ENCODE measurements around the gene FRZB. TPM values are rescaled to one million over a fixed set of nuclear protein-coding genes. Genes with fewer than 3 reads are reported as not detected.
"Not testable (repeated sequence)": the region's sequence is repeated elsewhere in the genome, so short reads cannot be mapped to it uniquely, and the experiment has no call there.

FRZB gene
- total RNA-seq, 2 experiments from 2014 or later, result not detected

- Mint-ChIP-seq H3K4me3 (no peak overlapping the region), H3K9me3 (no peaks in the 10 kb centered on the region), H3K36me3 (ENCODE audit: low read depth) (no peaks in the 10 kb centered on the region), H3K27ac (no peak overlapping the region), H3K27me3 (ENCODE audit: low read depth) (peaks cover 4% of the 10 kb centered on the region), H3K4me1 (ENCODE audit: low read depth) (no peaks in the 10 kb centered on the region)
- CTCF ChIA-PET, result no interaction called here
- intact Hi-C loops (cut with micrococcal nuclease), result no loop called here
- no peak for DNase-seq
Observed at GRCh38 chr2:182885771-182886170, 19.3 kb upstream of the FRZB start.

- Mint-ChIP-seq H3K36me3 (ENCODE audit: low read depth) (no peaks in the 10 kb centered on the region), H3K4me3 (no peak overlapping the region), H3K27ac (no peak overlapping the region), H3K27me3 (ENCODE audit: low read depth) (peaks cover 3% of the 10 kb centered on the region), H3K4me1 (ENCODE audit: low read depth) (no peaks in the 10 kb centered on the region), H3K9me3 (peaks cover 12% of the 10 kb centered on the region)
- no peak for DNase-seq
- intact Hi-C loops (cut with micrococcal nuclease), result no loop called here
- CTCF ChIA-PET, result interaction anchor here (1.1 kb wide), 1 partner anchor 96 kb away, joined by 3 read pairs; no protein-coding TSS in a partner anchor
Observed at GRCh38 chr2:182883451-182883850, 17.0 kb upstream of the FRZB start.

GRCh38 chr2:182880100-182880499, 13.7 kb upstream of the FRZB start:
- intact Hi-C loops (cut with micrococcal nuclease); H3K27me3 Mint-ChIP-seq (ENCODE audit: low read depth); DNase-seq; H3K4me1 Mint-ChIP-seq (ENCODE audit: low read depth); H3K4me3 Mint-ChIP-seq; CTCF ChIA-PET; H3K27ac Mint-ChIP-seq; H3K36me3 Mint-ChIP-seq (ENCODE audit: low read depth): not testable (repeated sequence)
- H3K9me3 Mint-ChIP-seq, result peaks cover 19% of the 10 kb centered on the region

GRCh38 chr2:182876653-182877052, 10.2 kb upstream of the FRZB start:
- DNase-seq; H3K4me3 Mint-ChIP-seq; H3K27me3 Mint-ChIP-seq (ENCODE audit: low read depth); intact Hi-C loops (cut with micrococcal nuclease); H3K4me1 Mint-ChIP-seq (ENCODE audit: low read depth); CTCF ChIA-PET; H3K27ac Mint-ChIP-seq; H3K36me3 Mint-ChIP-seq (ENCODE audit: low read depth): not testable (repeated sequence)
- peaks cover 24% of the 10 kb centered on the region for H3K9me3 Mint-ChIP-seq

DNA sequence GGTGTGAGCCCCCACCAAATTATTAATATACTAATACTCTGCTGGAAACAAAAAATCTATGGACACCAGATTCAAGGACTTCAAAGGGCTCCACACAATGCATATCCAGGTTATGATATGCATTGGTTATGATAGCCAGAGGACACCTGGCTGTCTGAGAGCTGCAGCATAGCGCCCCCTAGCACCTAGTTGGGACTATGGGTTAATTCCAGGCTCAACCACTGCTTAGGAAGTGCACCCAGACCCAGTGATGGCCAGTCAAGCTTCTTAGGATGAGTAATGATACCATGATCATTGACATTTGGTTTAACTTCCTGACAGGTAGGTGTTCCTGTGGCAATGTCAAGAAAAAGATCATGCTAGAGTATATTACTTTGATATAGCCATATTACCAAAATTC, 3.8 kb upstream of the FRZB start:
- CTCF ChIA-PET, result interaction anchor here (0.6 kb wide), 1 partner anchor 25 kb away, joined by 3 read pairs; no protein-coding TSS in a partner anchor
- Mint-ChIP-seq H3K36me3 (ENCODE audit: low read depth) (no peaks in the 10 kb centered on the region), H3K9me3 (peaks cover 5% of the 10 kb centered on the region), H3K4me1 (ENCODE audit: low read depth) (peaks cover 18% of the 10 kb centered on the region), H3K27ac (no peak overlapping the region), H3K27me3 (ENCODE audit: low read depth) (peaks cover 53% of the 10 kb centered on the region), H3K4me3 (no peak overlapping the region)
- peak; percentile 41 for DNase-seq
- intact Hi-C loops (cut with micrococcal nuclease), result no loop called here

GRCh38 chr2:182868054-182868796, 1.8 kb upstream of the FRZB start:
- intact Hi-C loops (cut with micrococcal nuclease), result loop anchor here (5.0 kb wide), 1 partner anchor 201 kb away; no protein-coding TSS in a partner anchor
- DNase-seq, result no peak
- no peaks in the 10 kb centered on the region for H3K9me3 Mint-ChIP-seq
- CTCF ChIA-PET, result no interaction called here
- H3K27me3 Mint-ChIP-seq (ENCODE audit: low read depth), result peaks cover 68% of the 10 kb centered on the region
- H3K27ac Mint-ChIP-seq, result no peak overlapping the region
- H3K4me3 Mint-ChIP-seq, result no peak overlapping the region
- H3K36me3 Mint-ChIP-seq (ENCODE audit: low read depth), result no peaks in the 10 kb centered on the region
- peaks cover 18% of the 10 kb centered on the region for H3K4me1 Mint-ChIP-seq (ENCODE audit: low read depth)

DNA sequence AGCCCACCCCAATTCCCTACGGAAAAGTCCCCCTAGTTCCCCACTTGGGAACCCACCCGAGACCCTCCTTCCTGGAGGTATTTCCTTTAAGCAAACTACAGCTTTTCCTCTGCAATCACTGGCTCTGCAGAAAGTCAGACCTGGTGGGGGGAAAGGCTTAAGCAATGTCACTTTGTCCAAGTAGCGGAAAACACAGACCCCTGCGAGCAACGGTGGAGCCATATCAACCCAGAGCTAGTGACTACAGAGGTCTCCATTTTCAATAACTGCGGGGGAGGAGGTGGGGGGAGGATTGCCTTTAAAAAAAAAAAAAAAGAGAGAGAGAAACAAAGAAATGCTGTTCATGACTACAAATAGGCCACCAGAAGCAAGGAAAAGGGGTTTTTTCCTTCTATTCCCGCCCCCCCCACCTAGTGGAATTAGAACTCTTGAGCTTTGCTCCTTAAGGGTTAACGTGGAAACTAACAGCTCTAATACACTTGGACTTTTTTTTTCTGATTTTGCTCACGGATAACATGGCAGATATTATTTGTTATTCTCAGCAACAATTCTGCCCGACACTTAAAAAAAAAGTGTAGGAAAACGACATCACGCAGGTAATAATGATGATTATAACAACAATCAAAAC, 1.1 kb upstream of the FRZB start:
- intact Hi-C loops (cut with micrococcal nuclease), result loop anchor here (5.0 kb wide), 1 partner anchor 200 kb away; no protein-coding TSS in a partner anchor
- peaks cover 69% of the 10 kb centered on the region for H3K27me3 Mint-ChIP-seq (ENCODE audit: low read depth)
- H3K9me3 Mint-ChIP-seq, result no peaks in the 10 kb centered on the region
- H3K36me3 Mint-ChIP-seq (ENCODE audit: low read depth), result no peaks in the 10 kb centered on the region
- H3K4me3 Mint-ChIP-seq, result no peak overlapping the region
- DNase-seq, result no peak
- H3K4me1 Mint-ChIP-seq (ENCODE audit: low read depth), result peaks cover 18% of the 10 kb centered on the region
- CTCF ChIA-PET, result no interaction called here
- no peak overlapping the region for H3K27ac Mint-ChIP-seq

- no peak for DNase-seq
- Mint-ChIP-seq H3K27me3 (ENCODE audit: low read depth) (peaks cover 67% of the 10 kb centered on the region), H3K4me3 (no peak overlapping the region), H3K36me3 (ENCODE audit: low read depth) (no peaks in the 10 kb centered on the region), H3K4me1 (ENCODE audit: low read depth) (peaks cover 18% of the 10 kb centered on the region), H3K9me3 (no peaks in the 10 kb centered on the region), H3K27ac (no peak overlapping the region)
- CTCF ChIA-PET, result no interaction called here
- intact Hi-C loops (cut with micrococcal nuclease), result loop anchor here (5.0 kb wide), 1 partner anchor 199 kb away; no protein-coding TSS in a partner anchor
Observed at GRCh38 chr2:182866095-182866460, 359 bp downstream of the FRZB start.

GRCh38 chr2:182864949-182865570, 1.4 kb downstream of the FRZB start:
- Mint-ChIP-seq H3K27me3 (ENCODE audit: low read depth) (peaks cover 64% of the 10 kb centered on the region), H3K4me3 (no peak overlapping the region), H3K9me3 (no peaks in the 10 kb centered on the region), H3K4me1 (ENCODE audit: low read depth) (peaks cover 18% of the 10 kb centered on the region), H3K27ac (no peak overlapping the region), H3K36me3 (ENCODE audit: low read depth) (no peaks in the 10 kb centered on the region)
- DNase-seq, result no peak
- CTCF ChIA-PET, result no interaction called here
- intact Hi-C loops (cut with micrococcal nuclease), result loop anchor here (5.0 kb wide), 1 partner anchor 198 kb away; no protein-coding TSS in a partner anchor

DNA sequence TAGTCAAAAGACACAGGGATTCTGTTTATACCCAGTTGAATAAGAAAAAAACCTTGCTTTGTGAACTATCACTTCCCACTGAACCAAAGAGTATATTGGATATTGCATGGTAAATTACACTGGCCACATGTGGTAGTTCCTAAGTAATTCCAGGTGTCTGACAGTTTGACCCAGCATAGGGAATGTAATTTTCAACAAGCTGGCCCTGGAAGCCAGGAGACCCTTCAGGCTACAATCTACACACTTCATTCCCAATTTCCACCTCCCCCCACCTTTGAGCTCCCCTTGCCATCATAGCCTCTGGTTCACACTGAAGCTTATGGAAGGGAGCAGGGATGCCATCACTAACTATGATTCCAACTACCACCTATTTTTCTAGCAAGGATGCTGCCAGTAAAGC, 2.8 kb downstream of the FRZB start:
- DNase-seq, result no peak
- peaks cover 18% of the 10 kb centered on the region for H3K4me1 Mint-ChIP-seq (ENCODE audit: low read depth)
- no peak overlapping the region for H3K4me3 Mint-ChIP-seq
- no peak overlapping the region for H3K27ac Mint-ChIP-seq
- CTCF ChIA-PET, result interaction anchor here (0.6 to 1.5 kb wide), 2 partner anchors 8 to 93 kb away, joined by 3 read pairs; no protein-coding TSS in a partner anchor
- no peaks in the 10 kb centered on the region for H3K9me3 Mint-ChIP-seq
- H3K36me3 Mint-ChIP-seq (ENCODE audit: low read depth), result no peaks in the 10 kb centered on the region
- H3K27me3 Mint-ChIP-seq (ENCODE audit: low read depth), result peaks cover 56% of the 10 kb centered on the region
- intact Hi-C loops (cut with micrococcal nuclease), result no loop called here

DNA sequence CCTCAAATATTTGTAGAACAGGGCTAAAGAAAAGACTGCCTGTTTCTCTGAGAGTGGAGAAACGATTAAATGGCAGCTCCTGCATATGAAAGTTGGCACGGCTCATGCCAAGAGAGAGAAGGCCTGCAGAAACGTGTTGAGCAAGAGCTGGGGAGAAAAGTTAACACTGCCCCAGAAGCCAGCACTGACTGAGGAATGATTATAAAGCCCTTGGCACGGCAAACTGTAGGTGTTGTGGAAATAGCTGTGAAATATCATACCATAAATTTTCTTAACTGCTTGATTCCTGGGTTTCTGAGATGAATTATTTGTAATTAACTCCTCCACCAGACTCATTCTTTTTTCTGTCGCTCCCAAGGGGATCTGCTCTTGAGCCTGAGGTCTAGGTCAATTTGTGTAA, 4.3 kb downstream of the FRZB start:
- no peak overlapping the region for H3K4me3 Mint-ChIP-seq
- no peak for DNase-seq
- H3K36me3 Mint-ChIP-seq (ENCODE audit: low read depth), result no peaks in the 10 kb centered on the region
- H3K27me3 Mint-ChIP-seq (ENCODE audit: low read depth), result peaks cover 46% of the 10 kb centered on the region
- CTCF ChIA-PET, result no interaction called here
- peaks cover 14% of the 10 kb centered on the region for H3K4me1 Mint-ChIP-seq (ENCODE audit: low read depth)
- H3K27ac Mint-ChIP-seq, result no peak overlapping the region
- intact Hi-C loops (cut with micrococcal nuclease), result no loop called here
- no peaks in the 10 kb centered on the region for H3K9me3 Mint-ChIP-seq

GRCh38 chr2:182860858-182861257, 5.6 kb downstream of the FRZB start:
- H3K27ac Mint-ChIP-seq, result no peak overlapping the region
- H3K4me3 Mint-ChIP-seq, result no peak overlapping the region
- no peaks in the 10 kb centered on the region for H3K9me3 Mint-ChIP-seq
- CTCF ChIA-PET, result no interaction called here
- intact Hi-C loops (cut with micrococcal nuclease), result no loop called here
- no peak for DNase-seq
- H3K4me1 Mint-ChIP-seq (ENCODE audit: low read depth), result peaks cover 4% of the 10 kb centered on the region
- H3K27me3 Mint-ChIP-seq (ENCODE audit: low read depth), result peaks cover 38% of the 10 kb centered on the region
- H3K36me3 Mint-ChIP-seq (ENCODE audit: low read depth), result no peaks in the 10 kb centered on the region

All from activated naive CD4-positive, alpha-beta T cell treated with anti-CD3 and anti-CD28 coated beads for 36 hours (primary cell).